IPS DF 6.9 (cell line): ENCODE results near the gene STEAP4.
"Not testable (repeated sequence)": the region's sequence is repeated elsewhere in the genome, so short reads cannot be mapped to it uniquely, and the experiment has no call there.

Experiments used
- DNase-seq: peaks from one replicate; pipeline ENCODE4 v3.0.0-alpha.2; 2013; ENCODE audit warnings: low read depth, low spot score
- H3K27ac ChIP-seq: one replicate; pipeline ENCODE4 v1.5.1; 2013; ENCODE audit warnings: low read length, control low read depth
- H3K27me3 ChIP-seq: 2 replicates; pipeline ENCODE4 v1.6.1; 2013; ENCODE audit warnings: mild to moderate bottlenecking, low read length; ENCODE audit not compliant: control insufficient read depth, insufficient read depth
- H3K36me3 ChIP-seq: 2 replicates; pipeline ENCODE4 v1.6.1; 2013; ENCODE audit warnings: low read length; ENCODE audit not compliant: control insufficient read depth, insufficient read depth
- H3K4me1 ChIP-seq: 2 replicates; pipeline ENCODE4 v1.6.1; 2013; ENCODE audit warnings: low read length; ENCODE audit not compliant: control insufficient read depth, insufficient read depth
- H3K4me3 ChIP-seq: 2 replicates; pipeline ENCODE4 v1.5.1; 2013; ENCODE audit warnings: mild to moderate bottlenecking, low read length
- H3K9me3 ChIP-seq: 2 replicates; pipeline ENCODE4 v1.6.1; 2013; ENCODE audit warnings: low read length, inconsistent platforms; ENCODE audit not compliant: control insufficient read depth, insufficient read depth
- WGBS: extraction: QIAGEN DNeasy Blood & Tissue Kit; methylation state at CpG from one replicate; pipeline ENCODE4 v1.1.7; 2013; ENCODE audit warnings: mixed read lengths, missing lambda C conversion rate; ENCODE audit not compliant: insufficient read length, insufficient coverage; 5-methylcytosine and 5-hydroxymethylcytosine counted together

STEAP4 gene

DNA sequence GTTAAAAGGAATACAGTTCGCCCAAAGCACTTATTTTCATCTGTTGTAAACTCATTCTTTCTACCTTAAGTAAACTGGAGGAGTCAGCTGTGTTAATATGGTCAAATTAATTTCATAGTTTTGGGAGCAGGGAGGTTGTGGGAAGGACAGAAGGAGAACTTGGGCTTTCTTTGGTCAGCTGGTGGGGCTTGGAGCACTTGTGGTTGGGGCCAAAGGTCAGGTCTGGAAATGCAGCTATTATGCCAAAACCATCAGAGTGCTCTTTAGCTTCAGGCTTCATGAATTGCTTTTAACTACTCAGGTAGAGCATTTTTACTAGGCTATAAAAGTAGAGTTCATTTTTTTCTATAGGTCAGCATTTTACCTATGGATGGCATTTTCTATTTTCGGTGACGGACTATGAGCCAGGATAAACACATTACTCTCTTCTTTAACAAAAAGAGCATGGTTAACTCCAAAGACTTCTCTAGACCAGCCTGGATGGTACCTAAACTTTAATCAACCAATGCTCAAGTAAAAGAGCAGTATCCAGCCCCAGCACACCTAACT, 30.0 kb downstream of the STEAP4 start:
- WGBS, result no CpG with 5 or more reads among the region's 3 CpGs
- Histone ChIP-seq H3K4me3 (no peak overlapping the region), H3K9me3 (no peaks in the 10 kb centered on the region), H3K36me3 (no peaks in the 10 kb centered on the region), H3K4me1 (no peaks in the 10 kb centered on the region), H3K27me3 (no peaks in the 10 kb centered on the region), H3K27ac (no peak overlapping the region)
- DNase-seq, result no peak

DNA sequence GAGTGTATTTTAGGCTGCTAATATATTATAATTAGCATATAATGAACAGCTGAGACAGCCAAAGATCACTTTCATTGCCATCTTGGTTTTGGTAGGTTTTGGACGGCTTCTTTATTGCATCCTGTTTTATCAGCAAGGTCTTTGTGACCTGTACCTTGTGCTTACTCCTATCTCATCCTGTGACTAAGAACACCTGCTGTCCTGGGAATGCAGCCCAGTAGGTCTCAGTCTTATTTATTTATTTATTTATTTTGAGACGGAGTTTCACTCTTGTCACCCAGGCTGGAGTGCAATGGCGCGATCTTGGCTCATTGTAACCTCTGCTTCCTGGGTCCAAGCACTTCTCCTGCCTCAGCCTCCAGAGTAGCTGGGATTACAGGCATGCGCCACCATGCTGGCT, 31.8 kb downstream of the STEAP4 start:
- not testable (repeated sequence) for DNase-seq, H3K4me3 ChIP-seq
- WGBS, result no CpG with 5 or more reads among the region's 5 CpGs

DNA sequence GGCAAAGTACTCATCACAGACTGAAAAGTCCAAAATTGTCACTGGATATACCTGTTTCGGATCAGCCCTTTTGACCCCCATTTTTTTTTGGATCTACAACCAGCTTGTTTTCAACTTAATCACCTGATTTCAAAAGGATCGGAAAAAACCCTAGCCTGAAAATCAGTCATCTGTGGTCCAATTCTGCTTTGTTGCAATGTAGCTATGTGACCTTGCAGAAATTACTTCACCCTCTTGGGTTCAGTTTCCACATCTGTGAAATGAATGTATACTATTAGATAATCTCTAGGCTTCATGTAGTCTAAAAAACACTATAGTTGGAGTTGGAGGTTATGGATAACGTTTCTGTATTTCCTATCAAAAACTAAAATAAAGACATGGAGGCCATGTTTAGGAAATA, 37.1 kb downstream of the STEAP4 start:
- no peak for DNase-seq
- no CpG with 5 or more reads among the region's 3 CpGs for WGBS
- no peak overlapping the region for H3K4me3 ChIP-seq

More for the DNA sequence above, 31.8 kb downstream of the STEAP4 start:
- not testable (repeated sequence) for H3K27ac ChIP-seq, H3K9me3 ChIP-seq, H3K4me1 ChIP-seq, H3K36me3 ChIP-seq, H3K27me3 ChIP-seq

DNA sequence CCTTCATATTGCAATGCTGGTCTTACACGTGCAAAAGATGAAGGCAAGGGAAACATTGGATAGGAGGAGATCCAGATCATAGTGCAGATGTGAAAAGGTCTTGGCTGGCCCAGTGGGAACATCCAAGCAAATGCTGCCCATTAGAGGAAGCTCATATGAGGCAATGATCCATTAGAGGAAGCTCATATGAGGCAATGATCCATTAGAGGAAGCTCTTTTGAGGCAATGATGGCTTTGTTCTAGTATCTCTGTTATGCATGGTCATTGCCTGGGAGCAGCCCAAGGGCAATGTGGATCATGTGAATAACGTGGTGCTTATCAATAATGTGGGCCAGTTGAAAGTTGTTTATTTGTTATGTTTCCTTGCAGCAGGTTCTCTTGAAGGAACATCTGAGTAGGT, 37.8 kb downstream of the STEAP4 start:
- Histone ChIP-seq H3K4me3 (no peak overlapping the region), H3K9me3 (no peaks in the 10 kb centered on the region), H3K27ac (no peak overlapping the region), H3K36me3 (no peaks in the 10 kb centered on the region), H3K27me3 (no peaks in the 10 kb centered on the region), H3K4me1 (no peaks in the 10 kb centered on the region)
- DNase-seq, result no peak
- no CpG with 5 or more reads among the region's 2 CpGs for WGBS

More for the DNA sequence above, 37.1 kb downstream of the STEAP4 start:
- Histone ChIP-seq H3K36me3 (no peaks in the 10 kb centered on the region), H3K4me1 (no peaks in the 10 kb centered on the region), H3K9me3 (no peaks in the 10 kb centered on the region), H3K27ac (no peak overlapping the region), H3K27me3 (no peaks in the 10 kb centered on the region)

DNA sequence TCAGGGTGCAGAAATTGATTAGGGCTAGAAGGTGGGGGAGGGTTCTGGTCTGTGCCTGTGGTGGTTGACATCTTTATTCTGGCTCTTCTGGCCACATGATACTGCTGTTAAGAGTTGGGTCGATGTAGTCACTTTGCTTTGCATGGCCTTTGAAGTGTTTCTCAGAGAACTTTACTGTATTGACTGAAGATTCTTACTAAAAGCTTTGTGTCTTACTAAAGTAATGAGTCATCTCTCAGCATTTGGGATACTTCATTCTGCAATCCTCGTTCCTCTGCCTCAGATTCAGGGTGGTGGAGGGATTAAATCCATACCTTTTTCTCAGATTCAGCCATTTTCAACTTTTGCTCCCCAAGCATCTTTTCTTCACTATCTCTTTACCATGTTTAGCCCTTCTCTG, 38.6 kb downstream of the STEAP4 start:
- Histone ChIP-seq H3K9me3 (no peaks in the 10 kb centered on the region), H3K36me3 (no peaks in the 10 kb centered on the region), H3K27ac (no peak overlapping the region), H3K4me3 (no peak overlapping the region), H3K27me3 (no peaks in the 10 kb centered on the region), H3K4me1 (no peaks in the 10 kb centered on the region)
- WGBS, result no CpG with 5 or more reads among the region's 2 CpGs
- DNase-seq, result no peak

DNA sequence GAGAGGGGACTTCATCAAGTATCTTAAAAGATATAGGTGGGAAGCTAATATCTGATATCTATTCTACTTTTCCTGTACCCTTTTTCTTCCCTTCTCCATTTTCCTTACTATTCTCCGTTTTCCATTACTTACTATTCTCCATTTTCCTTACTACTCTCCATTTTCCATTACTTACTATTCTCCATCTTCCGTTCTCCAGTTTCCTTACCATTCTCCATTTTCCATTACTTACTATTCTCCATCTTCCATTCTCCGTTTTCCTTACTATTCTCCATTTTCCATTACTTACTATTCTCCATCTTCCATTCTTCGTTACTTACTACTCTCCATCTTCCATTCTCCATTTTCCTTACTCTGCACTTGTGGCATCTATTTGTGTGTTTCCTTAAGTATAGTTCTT, 39.3 kb downstream of the STEAP4 start:
- Histone ChIP-seq H3K4me3 (no peak overlapping the region), H3K4me1 (no peaks in the 10 kb centered on the region), H3K27ac (no peak overlapping the region), H3K27me3 (no peaks in the 10 kb centered on the region), H3K9me3 (no peaks in the 10 kb centered on the region), H3K36me3 (no peaks in the 10 kb centered on the region)
- 100% methylated on average over 4 of the region's 4 CpGs for WGBS
- no peak for DNase-seq

DNA sequence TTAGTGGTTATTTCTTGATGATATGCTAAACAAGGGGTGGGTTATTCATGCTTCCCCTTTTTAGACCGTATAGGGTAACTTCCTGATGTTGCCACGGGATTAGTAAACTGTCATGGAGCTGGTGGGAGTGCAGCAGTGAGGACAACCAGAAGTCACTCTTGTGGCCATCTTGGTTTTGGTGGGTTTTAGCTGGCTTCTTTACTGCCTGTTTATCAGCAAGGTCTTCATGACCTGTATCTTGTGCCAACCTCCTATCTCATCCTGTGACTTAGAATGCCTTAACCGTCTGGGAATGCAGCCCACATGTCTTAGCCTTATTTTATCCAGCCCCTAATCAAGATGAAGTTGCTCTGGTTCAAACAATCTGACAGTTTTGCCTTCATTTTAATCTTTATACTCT, 41.7 kb downstream of the STEAP4 start:
- DNase-seq, H3K9me3 ChIP-seq, H3K4me1 ChIP-seq, H3K4me3 ChIP-seq, H3K27ac ChIP-seq, H3K27me3 ChIP-seq, H3K36me3 ChIP-seq: not testable (repeated sequence)
- WGBS, result no CpG with 5 or more reads among the region's 3 CpGs

DNA sequence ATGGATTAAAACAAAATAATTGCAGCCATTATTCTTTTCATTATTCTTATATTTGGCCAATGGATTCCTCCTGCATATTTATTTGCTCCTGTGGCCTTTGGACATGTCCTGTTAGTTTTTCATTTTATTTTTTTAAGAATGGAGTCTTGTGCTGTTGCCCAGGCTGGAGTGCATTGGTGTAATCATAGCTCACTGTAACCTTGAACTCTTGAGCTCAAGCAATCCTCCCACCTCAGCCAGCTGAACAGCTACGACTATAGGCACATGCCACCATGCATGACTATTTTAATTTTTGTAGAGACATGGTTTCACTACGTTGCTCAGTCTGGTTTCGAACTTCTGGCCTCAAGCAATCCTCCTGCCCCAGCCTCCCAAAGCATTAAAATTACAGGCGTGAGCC, 44.1 kb downstream of the STEAP4 start:
- Histone ChIP-seq H3K4me3 (no peak overlapping the region), H3K36me3 (no peaks in the 10 kb centered on the region), H3K27me3 (no peaks in the 10 kb centered on the region), H3K4me1 (no peaks in the 10 kb centered on the region), H3K9me3 (no peaks in the 10 kb centered on the region), H3K27ac (no peak overlapping the region)
- DNase-seq, result no peak
- WGBS, result no CpG with 5 or more reads among the region's 4 CpGs

DNA sequence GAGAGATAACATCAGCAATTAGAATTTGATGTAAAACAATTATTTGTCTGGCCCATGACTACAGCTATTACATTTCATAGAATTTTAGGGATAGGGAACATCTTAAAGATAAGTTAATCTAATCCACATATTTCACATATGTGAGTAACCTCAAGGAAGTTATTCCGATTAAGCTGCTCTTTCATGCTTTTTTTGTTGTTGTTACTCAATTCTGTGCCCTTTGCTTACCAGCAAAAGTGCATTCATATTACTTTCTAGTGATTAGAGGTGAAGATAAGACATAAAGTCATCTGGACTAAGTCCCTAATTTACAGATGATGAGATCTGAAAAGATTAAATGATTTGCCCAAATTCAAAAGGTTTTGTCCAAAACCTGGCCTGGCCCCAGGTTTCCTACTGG, 46.0 kb downstream of the STEAP4 start:
- Histone ChIP-seq H3K9me3 (no peaks in the 10 kb centered on the region), H3K36me3 (no peaks in the 10 kb centered on the region), H3K27me3 (no peaks in the 10 kb centered on the region), H3K27ac (no peak overlapping the region), H3K4me1 (no peaks in the 10 kb centered on the region), H3K4me3 (no peak overlapping the region)
- no peak for DNase-seq
- WGBS, result no CpG with 5 or more reads among the region's 1 CpG

DNA sequence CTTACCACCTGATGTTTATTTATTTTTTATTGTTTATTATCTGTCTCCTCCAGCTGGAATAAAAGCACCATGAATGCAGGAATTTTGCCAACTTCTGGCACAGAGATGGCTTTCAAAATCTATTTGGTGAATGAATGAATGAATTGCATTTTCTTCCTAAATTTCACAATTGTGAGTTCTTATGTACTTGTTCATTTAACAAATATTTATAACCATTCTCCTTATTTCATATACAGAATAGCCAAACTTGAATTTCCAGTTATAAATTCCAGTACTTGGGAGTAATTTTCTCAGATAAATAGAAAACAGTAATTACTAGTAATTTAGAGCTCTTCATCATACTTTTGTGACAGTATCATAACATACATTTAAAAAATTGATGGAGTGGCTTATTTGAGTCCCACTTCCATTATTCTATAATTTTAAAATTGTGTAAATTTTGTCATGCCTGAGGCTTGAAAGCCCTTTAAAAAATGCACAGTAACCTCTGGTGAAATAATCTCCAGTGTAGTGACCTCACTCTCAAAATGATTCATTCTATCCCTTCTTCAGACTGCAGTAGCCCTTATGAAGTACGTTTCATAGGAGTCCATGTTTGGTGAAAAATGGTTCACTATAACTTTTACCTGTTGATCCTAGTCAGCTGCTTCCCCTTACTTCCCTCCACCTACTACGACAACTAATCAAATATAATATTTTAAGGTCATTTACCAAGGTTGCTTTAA, 46.9 kb downstream of the STEAP4 start:
- H3K27ac ChIP-seq, result no peak overlapping the region
- no peaks in the 10 kb centered on the region for H3K27me3 ChIP-seq
- no peaks in the 10 kb centered on the region for H3K4me1 ChIP-seq
- 100% methylated on average over 1 of the region's 2 CpGs for WGBS
- no peaks in the 10 kb centered on the region for H3K36me3 ChIP-seq
- no peak for DNase-seq
- no peaks in the 10 kb centered on the region for H3K9me3 ChIP-seq
- no peak overlapping the region for H3K4me3 ChIP-seq

DNA sequence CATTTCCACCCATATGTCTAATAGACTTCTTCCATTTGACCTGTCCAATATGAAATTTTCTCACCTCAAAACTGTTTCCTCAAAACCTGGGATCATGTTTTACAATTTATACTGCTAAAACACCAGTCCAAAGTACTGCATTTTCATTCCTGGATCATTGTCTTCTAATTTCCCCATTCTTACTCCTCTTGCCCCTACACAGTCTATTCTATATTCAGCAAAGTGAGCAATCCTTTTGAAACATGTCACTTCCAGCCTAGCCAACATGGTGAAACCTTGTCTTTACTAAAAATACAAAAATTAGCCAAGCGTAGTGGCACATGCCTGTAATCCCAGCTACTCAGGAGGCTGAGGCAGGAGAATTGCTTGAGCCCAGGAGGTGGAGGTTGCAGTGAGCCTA, 48.4 kb downstream of the STEAP4 start:
- not testable (repeated sequence) for DNase-seq, H3K27me3 ChIP-seq, H3K27ac ChIP-seq, H3K9me3 ChIP-seq, H3K36me3 ChIP-seq, H3K4me3 ChIP-seq, H3K4me1 ChIP-seq
- WGBS, result no CpG with 5 or more reads among the region's 1 CpG
